GM18520 (cell line): ENCODE measurements around the gene NOC2L.

Experiments
- ATAC-seq: cut with Tn5 transposase; IDR thresholded peaks from one replicate; pipeline ENCODE4 v1.9.1; 2021; ENCODE audit not compliant: unreplicated experiment

Gene NOC2L

GRCh38 chr1:916173-917075, 42.6 kb downstream of the NOC2L start:
- no peak for ATAC-seq

GRCh38 chr1:915295-916172, 43.5 kb downstream of the NOC2L start:
- no peak for ATAC-seq

GRCh38 chr1:914891-915280, 44.2 kb downstream of the NOC2L start:
- ATAC-seq, result no peak

GRCh38 chr1:914131-914890, 44.7 kb downstream of the NOC2L start:
- no peak for ATAC-seq

- no peak for ATAC-seq
Observed at GRCh38 chr1:913491-914130, 45.4 kb downstream of the NOC2L start.

- no peak for ATAC-seq
Observed at GRCh38 chr1:912740-913301, 46.2 kb downstream of the NOC2L start.

GRCh38 chr1:911875-912739, 46.9 kb downstream of the NOC2L start:
- ATAC-seq, result no peak

GRCh38 chr1:910881-911721, 48.0 kb downstream of the NOC2L start:
- no peak for ATAC-seq

- no peak for ATAC-seq
Observed at GRCh38 chr1:910311-910880, 48.7 kb downstream of the NOC2L start.

- ATAC-seq, result no peak
Observed at GRCh38 chr1:909861-910310, 49.2 kb downstream of the NOC2L start.

- ATAC-seq, result no peak
Observed at GRCh38 chr1:908661-909060, 50.4 kb downstream of the NOC2L start.

GRCh38 chr1:907611-908451, 51.2 kb downstream of the NOC2L start:
- no peak for ATAC-seq

- no peak for ATAC-seq
Observed at GRCh38 chr1:906600-907420, 52.2 kb downstream of the NOC2L start.

GRCh38 chr1:905811-906599, 53.1 kb downstream of the NOC2L start:
- no peak for ATAC-seq

GRCh38 chr1:905071-905749, 53.8 kb downstream of the NOC2L start:
- ATAC-seq, result no peak
